ENCODE data around the gene BRSK1. TPM values are rescaled to one million over a fixed set of nuclear protein-coding genes. Genes with fewer than 3 reads are reported as not detected.

The BRSK1 gene
- total and polyA plus RNA-seq, 5 donors from 2014 or later, result 1.5 TPM; not detected in 4

- no peaks in the 10 kb centered on the region for H3K36me3 Mint-ChIP-seq
- no peaks in the 10 kb centered on the region for H3K9me3 ChIP-seq (ENCODE audit: control insufficient read depth in 2 of 2, low read length in 2 of 2)
- H3K27me3 Mint-ChIP-seq, result peaks cover 5% of the 10 kb centered on the region
- no peaks in the 10 kb centered on the region for H3K4me1 ChIP-seq (ENCODE audit: control insufficient read depth, insufficient read depth, low read length, poor library complexity, severe bottlenecking)
- H3K27ac ChIP-seq (ENCODE audit: insufficient read depth, low read length, poor library complexity, severe bottlenecking), result no peak overlapping the region
- no peak for ATAC-seq (ENCODE audit: low read depth in 2 of 2)
- H3K4me1 Mint-ChIP-seq, result no peaks in the 10 kb centered on the region
- no peaks in the 10 kb centered on the region for H3K27me3 ChIP-seq (ENCODE audit: control insufficient read depth, insufficient read depth, low read length)
- no peak for DNase-seq
- H3K9me3 Mint-ChIP-seq, result no peaks in the 10 kb centered on the region
- no peak overlapping the region for H3K4me3 ChIP-seq (ENCODE audit: low read depth, low read length)
- no peak overlapping the region for H3K27ac Mint-ChIP-seq
- H3K4me3 Mint-ChIP-seq, result no peak overlapping the region
- H3K36me3 ChIP-seq (ENCODE audit: control insufficient read depth, insufficient read depth, low read length), result no peaks in the 10 kb centered on the region
These were observed 27.6 kb downstream of the BRSK1 start for GRCh38 chr19:55311397-55311796.

GRCh38 chr19:55311797-55312196 is 28.0 kb downstream of the BRSK1 start:
- no peak overlapping the region for H3K27ac ChIP-seq (ENCODE audit: insufficient read depth, low read length, poor library complexity, severe bottlenecking)
- H3K9me3 Mint-ChIP-seq, result no peaks in the 10 kb centered on the region
- H3K27me3 ChIP-seq (ENCODE audit: control insufficient read depth, insufficient read depth, low read length), result no peaks in the 10 kb centered on the region
- no peaks in the 10 kb centered on the region for H3K9me3 ChIP-seq (ENCODE audit: control insufficient read depth in 2 of 2, low read length in 2 of 2)
- H3K4me1 Mint-ChIP-seq, result no peaks in the 10 kb centered on the region
- no peak overlapping the region for H3K4me3 Mint-ChIP-seq
- H3K27ac Mint-ChIP-seq, result no peak overlapping the region
- DNase-seq, result no peak
- H3K36me3 ChIP-seq (ENCODE audit: control insufficient read depth, insufficient read depth, low read length), result no peaks in the 10 kb centered on the region
- peaks cover 5% of the 10 kb centered on the region for H3K27me3 Mint-ChIP-seq
- no peak overlapping the region for H3K4me3 ChIP-seq (ENCODE audit: low read depth, low read length)
- no peaks in the 10 kb centered on the region for H3K4me1 ChIP-seq (ENCODE audit: control insufficient read depth, insufficient read depth, low read length, poor library complexity, severe bottlenecking)
- ATAC-seq (ENCODE audit: low read depth in 2 of 2), result no peak
- no peaks in the 10 kb centered on the region for H3K36me3 Mint-ChIP-seq

- Histone ChIP-seq H3K4me3 (ENCODE audit: low read depth, low read length) (no peak overlapping the region), H3K4me1 (ENCODE audit: control insufficient read depth, insufficient read depth, low read length, poor library complexity, severe bottlenecking) (no peaks in the 10 kb centered on the region), H3K27me3 (ENCODE audit: control insufficient read depth, insufficient read depth, low read length) (no peaks in the 10 kb centered on the region), H3K9me3 (ENCODE audit: control insufficient read depth in 2 of 2, low read length in 2 of 2) (no peaks in the 10 kb centered on the region), H3K27ac (ENCODE audit: insufficient read depth, low read length, poor library complexity, severe bottlenecking) (no peak overlapping the region), H3K36me3 (ENCODE audit: control insufficient read depth, insufficient read depth, low read length) (no peaks in the 10 kb centered on the region)
- Mint-ChIP-seq H3K27ac (no peak overlapping the region), H3K36me3 (no peaks in the 10 kb centered on the region), H3K9me3 (no peaks in the 10 kb centered on the region), H3K27me3 (peaks cover 5% of the 10 kb centered on the region), H3K4me3 (no peak overlapping the region), H3K4me1 (no peaks in the 10 kb centered on the region)
- no peak for DNase-seq
- no peak for ATAC-seq (ENCODE audit: low read depth in 2 of 2)
These were observed 29.1 kb downstream of the BRSK1 start for GRCh38 chr19:55312621-55313512.

- Histone ChIP-seq H3K9me3 (ENCODE audit: control insufficient read depth in 2 of 2, low read length in 2 of 2) (no peaks in the 10 kb centered on the region), H3K36me3 (ENCODE audit: control insufficient read depth, insufficient read depth, low read length) (no peaks in the 10 kb centered on the region), H3K27ac (ENCODE audit: insufficient read depth, low read length, poor library complexity, severe bottlenecking) (no peak overlapping the region), H3K4me1 (ENCODE audit: control insufficient read depth, insufficient read depth, low read length, poor library complexity, severe bottlenecking) (no peaks in the 10 kb centered on the region), H3K27me3 (ENCODE audit: control insufficient read depth, insufficient read depth, low read length) (no peaks in the 10 kb centered on the region), H3K4me3 (ENCODE audit: low read depth, low read length) (no peak overlapping the region)
- DNase-seq (no peak), ATAC-seq (ENCODE audit: low read depth in 2 of 2) (no peak)
- H3K27ac Mint-ChIP-seq, result no peak overlapping the region
- H3K27me3 Mint-ChIP-seq, result peaks cover 5% of the 10 kb centered on the region
- no peaks in the 10 kb centered on the region for H3K4me1 Mint-ChIP-seq
- H3K36me3 Mint-ChIP-seq, result no peaks in the 10 kb centered on the region
- no peak overlapping the region for H3K4me3 Mint-ChIP-seq
- H3K9me3 Mint-ChIP-seq, result no peaks in the 10 kb centered on the region
These were observed 30.6 kb downstream of the BRSK1 start for GRCh38 chr19:55314396-55314795.

GRCh38 chr19:55315956-55316525 is 32.2 kb downstream of the BRSK1 start:
- no peaks in the 10 kb centered on the region for H3K36me3 ChIP-seq (ENCODE audit: control insufficient read depth, insufficient read depth, low read length)

GRCh38 chr19:55316646-55317045 is 32.8 kb downstream of the BRSK1 start:
- Histone ChIP-seq H3K4me1 (ENCODE audit: control insufficient read depth, insufficient read depth, low read length, poor library complexity, severe bottlenecking) (no peaks in the 10 kb centered on the region), H3K36me3 (ENCODE audit: control insufficient read depth, insufficient read depth, low read length) (no peaks in the 10 kb centered on the region), H3K9me3 (ENCODE audit: control insufficient read depth in 2 of 2, low read length in 2 of 2) (no peaks in the 10 kb centered on the region), H3K27me3 (ENCODE audit: control insufficient read depth, insufficient read depth, low read length) (no peaks in the 10 kb centered on the region), H3K4me3 (ENCODE audit: low read depth, low read length) (no peak overlapping the region), H3K27ac (ENCODE audit: insufficient read depth, low read length, poor library complexity, severe bottlenecking) (no peak overlapping the region)
- ATAC-seq (ENCODE audit: low read depth in 2 of 2) (no peak), DNase-seq (no peak)
- Mint-ChIP-seq H3K36me3 (no peaks in the 10 kb centered on the region), H3K4me3 (no peak overlapping the region), H3K9me3 (no peaks in the 10 kb centered on the region), H3K27me3 (peaks cover 11% of the 10 kb centered on the region), H3K27ac (no peak overlapping the region), H3K4me1 (no peaks in the 10 kb centered on the region)

More at GRCh38 chr19:55315956-55316525, 32.2 kb downstream of the BRSK1 start:
- H3K4me1 Mint-ChIP-seq, result no peaks in the 10 kb centered on the region
- Histone ChIP-seq H3K27me3 (ENCODE audit: control insufficient read depth, insufficient read depth, low read length) (no peaks in the 10 kb centered on the region), H3K4me3 (ENCODE audit: low read depth, low read length) (no peak overlapping the region), H3K4me1 (ENCODE audit: control insufficient read depth, insufficient read depth, low read length, poor library complexity, severe bottlenecking) (no peaks in the 10 kb centered on the region), H3K27ac (ENCODE audit: insufficient read depth, low read length, poor library complexity, severe bottlenecking) (no peak overlapping the region), H3K9me3 (ENCODE audit: control insufficient read depth in 2 of 2, low read length in 2 of 2) (no peaks in the 10 kb centered on the region)
- no peak overlapping the region for H3K4me3 Mint-ChIP-seq
- H3K27me3 Mint-ChIP-seq, result peaks cover 9% of the 10 kb centered on the region
- ATAC-seq (ENCODE audit: low read depth in 2 of 2) (no peak), DNase-seq (no peak)
- no peaks in the 10 kb centered on the region for H3K9me3 Mint-ChIP-seq
- no peak overlapping the region for H3K27ac Mint-ChIP-seq
- H3K36me3 Mint-ChIP-seq, result no peaks in the 10 kb centered on the region

GRCh38 chr19:55319785-55320184 is 36.0 kb downstream of the BRSK1 start:
- no peak overlapping the region for H3K27ac Mint-ChIP-seq
- H3K4me1 Mint-ChIP-seq, result no peaks in the 10 kb centered on the region
- H3K9me3 ChIP-seq (ENCODE audit: control insufficient read depth in 2 of 2, low read length in 2 of 2), result no peaks in the 10 kb centered on the region
- H3K4me1 ChIP-seq (ENCODE audit: control insufficient read depth, insufficient read depth, low read length, poor library complexity, severe bottlenecking), result no peaks in the 10 kb centered on the region
- H3K4me3 ChIP-seq (ENCODE audit: low read depth, low read length), result no peak overlapping the region
- peaks cover 18% of the 10 kb centered on the region for H3K27me3 Mint-ChIP-seq
- no peak for ATAC-seq (ENCODE audit: low read depth in 2 of 2)
- no peaks in the 10 kb centered on the region for H3K36me3 ChIP-seq (ENCODE audit: control insufficient read depth, insufficient read depth, low read length)
- H3K27me3 ChIP-seq (ENCODE audit: control insufficient read depth, insufficient read depth, low read length), result no peaks in the 10 kb centered on the region
- no peak overlapping the region for H3K4me3 Mint-ChIP-seq
- no peak for DNase-seq
- no peaks in the 10 kb centered on the region for H3K9me3 Mint-ChIP-seq
- no peaks in the 10 kb centered on the region for H3K36me3 Mint-ChIP-seq
- H3K27ac ChIP-seq (ENCODE audit: insufficient read depth, low read length, poor library complexity, severe bottlenecking), result no peak overlapping the region
